ENCODE data around the gene MEGF6. TPM values are rescaled to one million over a fixed set of nuclear protein-coding genes. Genes with fewer than 3 reads are reported as not detected.

The MEGF6 gene
- total RNA-seq, 6 experiments from 2014 or later: 2.2 to 9.6 (median 4.4) TPM

DNA sequence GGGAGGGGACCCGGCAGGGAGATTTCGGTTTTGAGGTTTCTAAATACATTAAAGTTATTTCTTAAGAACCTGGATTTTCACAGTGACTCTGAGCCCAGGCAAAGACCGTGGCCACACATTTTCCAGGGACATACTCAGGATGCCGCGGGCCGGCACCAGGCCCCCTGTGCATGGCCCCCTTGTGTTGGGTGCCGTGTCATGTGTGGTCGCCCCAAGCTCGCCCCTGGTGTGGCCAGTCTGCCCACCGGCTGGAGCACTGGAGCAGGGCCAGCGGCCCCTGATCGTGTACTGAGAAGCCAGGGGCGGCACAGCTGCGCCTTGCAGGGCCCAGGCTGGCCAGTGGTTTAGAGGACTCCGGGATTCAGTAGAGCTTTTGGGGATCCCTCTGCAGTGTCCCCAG is 130.3 kb downstream of the MEGF6 start:
- H3K4me1 ChIP-seq: peaks cover 0 to 15% (median 7%) of the 10 kb centered on the region in 4 donors
- no peaks in the 10 kb centered on the region for H3K9me3 ChIP-seq
- H3K36me3 ChIP-seq: no peaks in the 10 kb centered on the region
- no peaks in the 10 kb centered on the region for H3K27me3 ChIP-seq
- DNase-seq: no peak
- TF ChIP-seq POLR2A (IDR thresholded peaks at IDR 0.05): no peak
- TF ChIP-seq, protein P1, sequence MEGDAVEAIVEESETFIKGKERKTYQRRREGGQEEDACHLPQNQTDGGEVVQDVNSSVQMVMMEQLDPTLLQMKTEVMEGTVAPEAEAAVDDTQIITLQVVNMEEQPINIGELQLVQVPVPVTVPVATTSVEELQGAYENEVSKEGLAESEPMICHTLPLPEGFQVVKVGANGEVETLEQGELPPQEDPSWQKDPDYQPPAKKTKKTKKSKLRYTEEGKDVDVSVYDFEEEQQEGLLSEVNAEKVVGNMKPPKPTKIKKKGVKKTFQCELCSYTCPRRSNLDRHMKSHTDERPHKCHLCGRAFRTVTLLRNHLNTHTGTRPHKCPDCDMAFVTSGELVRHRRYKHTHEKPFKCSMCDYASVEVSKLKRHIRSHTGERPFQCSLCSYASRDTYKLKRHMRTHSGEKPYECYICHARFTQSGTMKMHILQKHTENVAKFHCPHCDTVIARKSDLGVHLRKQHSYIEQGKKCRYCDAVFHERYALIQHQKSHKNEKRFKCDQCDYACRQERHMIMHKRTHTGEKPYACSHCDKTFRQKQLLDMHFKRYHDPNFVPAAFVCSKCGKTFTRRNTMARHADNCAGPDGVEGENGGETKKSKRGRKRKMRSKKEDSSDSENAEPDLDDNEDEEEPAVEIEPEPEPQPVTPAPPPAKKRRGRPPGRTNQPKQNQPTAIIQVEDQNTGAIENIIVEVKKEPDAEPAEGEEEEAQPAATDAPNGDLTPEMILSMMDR (IDR thresholded peaks at IDR 0.05): no peak
- ATAC-seq: no peak
- no peak overlapping the region for H3K27ac ChIP-seq
- H3K4me3 ChIP-seq: no peak overlapping the region
- intact Hi-C loops (cut with DNase I): no loop called here
- WGBS (ENCODE audit: insufficient coverage, low coverage, low lambda C conversion rate, missing lambda C conversion rate): no CpG with 5 or more reads among the region's 15 CpGs

DNA sequence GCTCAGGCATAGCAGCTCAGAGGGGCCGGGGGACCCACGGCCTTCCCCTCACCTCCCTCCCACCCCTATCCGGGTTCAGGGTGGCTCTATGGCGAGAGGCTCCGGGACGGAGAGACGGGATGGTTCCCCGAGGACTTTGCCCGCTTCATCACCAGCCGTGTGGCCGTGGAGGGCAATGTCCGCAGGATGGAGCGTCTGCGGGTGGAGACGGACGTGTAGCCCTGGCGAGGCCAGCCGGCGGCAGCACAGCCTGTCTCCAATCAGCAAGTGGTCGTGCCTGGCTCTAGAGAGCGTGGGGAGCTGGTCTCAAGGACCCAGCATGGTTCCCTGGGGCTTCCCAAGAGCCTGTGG is 131.0 kb downstream of the MEGF6 start:
- 32% methylated on average over 17 of the region's 21 CpGs for WGBS (ENCODE audit: insufficient coverage, low coverage, low lambda C conversion rate, missing lambda C conversion rate)
- Histone ChIP-seq H3K4me1 (peaks cover 0 to 15% (median 7%) of the 10 kb centered on the region in 4 donors), H3K9me3 (no peaks in the 10 kb centered on the region), H3K27me3 (no peaks in the 10 kb centered on the region), H3K36me3 (no peaks in the 10 kb centered on the region), H3K27ac (peak overlapping the region in 2 of 3 donors; percentile 38 to 62), H3K4me3 (no peak overlapping the region)
- DNase-seq (peak; percentile 81 to 82 (median 81)), ATAC-seq (peak; percentile 81 to 88 (median 88))
- intact Hi-C loops (cut with DNase I): no loop called here
- TF ChIP-seq, protein P1 (IDR thresholded peaks at IDR 0.05): no peak
- TF ChIP-seq POLR2A (IDR thresholded peaks at IDR 0.05): peak; percentile 72

DNA sequence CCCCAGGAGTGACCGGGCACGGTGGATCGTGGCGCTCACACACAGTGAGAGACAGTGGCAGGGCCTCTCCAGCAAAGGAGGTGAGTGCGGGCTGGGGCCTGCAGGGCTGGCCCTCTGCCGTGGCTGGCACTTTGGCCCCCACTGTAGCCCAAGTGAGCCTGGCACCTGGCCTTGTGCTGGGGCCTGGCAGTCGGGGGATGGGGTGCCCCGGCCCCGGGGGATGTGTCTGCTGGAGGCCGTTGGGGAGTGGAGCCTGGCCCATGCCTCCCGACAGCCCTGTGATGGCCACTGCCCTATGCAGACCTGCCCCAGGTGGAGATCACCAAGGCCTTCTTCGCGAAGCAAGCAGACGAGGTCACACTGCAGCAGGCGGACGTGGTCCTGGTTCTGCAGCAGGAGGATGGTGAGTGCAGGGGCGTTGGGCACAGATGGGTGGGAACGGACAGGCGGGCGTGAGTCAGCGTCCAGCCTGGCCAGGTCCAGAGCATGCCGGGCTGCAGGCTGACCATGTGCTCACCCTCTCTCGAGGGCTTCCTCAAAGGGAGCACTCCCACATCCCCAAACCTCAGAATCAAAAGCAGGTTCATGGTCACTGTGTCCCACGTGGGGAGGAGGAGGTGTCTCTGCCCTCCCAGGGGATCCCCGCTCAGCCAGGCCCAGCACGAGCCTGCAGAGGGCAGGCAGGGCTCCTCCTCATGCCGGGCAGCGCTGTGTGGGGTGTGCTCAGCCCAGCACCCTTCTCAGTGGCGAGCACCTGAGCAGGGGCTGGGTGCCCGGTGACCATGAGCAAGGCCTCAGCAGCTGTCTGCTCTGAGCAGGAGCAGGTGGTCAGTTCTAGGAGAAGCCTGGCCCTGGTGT is 131.6 kb downstream of the MEGF6 start:
- intact Hi-C loops (cut with DNase I): no loop called here
- H3K9me3 ChIP-seq: no peaks in the 10 kb centered on the region
- no peaks in the 10 kb centered on the region for H3K27me3 ChIP-seq
- TF ChIP-seq POLR2A (IDR thresholded peaks at IDR 0.05): no peak
- TF ChIP-seq, protein P1 (IDR thresholded peaks at IDR 0.05): no peak
- H3K4me1 ChIP-seq: peaks cover 0 to 15% (median 7%) of the 10 kb centered on the region in 4 donors
- no peak overlapping the region for H3K4me3 ChIP-seq
- H3K36me3 ChIP-seq: no peaks in the 10 kb centered on the region
- DNase-seq (no peak), ATAC-seq (peak; percentile 40 to 56 (median 48))
- H3K27ac ChIP-seq: peak overlapping the region in 2 of 3 donors; percentile 38 to 62
- 88% methylated on average over 8 of the region's 30 CpGs for WGBS (ENCODE audit: insufficient coverage, low coverage, low lambda C conversion rate, missing lambda C conversion rate)

DNA sequence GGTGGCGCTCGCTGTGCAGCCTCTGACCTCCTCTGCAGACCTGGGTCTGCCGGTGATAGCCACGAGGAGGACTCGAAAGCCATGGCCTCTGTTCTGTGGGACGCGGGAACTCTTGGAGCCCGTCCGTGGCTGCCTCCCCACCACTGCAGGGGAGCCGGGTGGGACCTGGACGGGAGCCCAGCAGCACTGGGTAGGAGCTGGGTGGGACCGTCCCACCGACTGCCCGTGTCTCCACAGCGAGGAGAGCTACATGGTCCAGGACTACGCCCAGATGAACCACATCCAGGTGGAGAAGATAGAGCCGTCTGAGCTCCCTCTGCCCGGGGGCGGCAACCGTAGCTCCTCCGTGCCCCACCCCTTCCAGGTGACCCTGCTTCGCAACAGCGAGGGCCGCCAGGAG is 133.1 kb downstream of the MEGF6 start:
- H3K36me3 ChIP-seq: no peaks in the 10 kb centered on the region
- H3K9me3 ChIP-seq: no peaks in the 10 kb centered on the region
- H3K27ac ChIP-seq: no peak overlapping the region
- no peak overlapping the region for H3K4me3 ChIP-seq
- ATAC-seq (no peak), DNase-seq (no peak)
- no peak for TF ChIP-seq POLR2A (IDR thresholded peaks at IDR 0.05)
- TF ChIP-seq, protein P1 (IDR thresholded peaks at IDR 0.05): no peak
- WGBS (ENCODE audit: insufficient coverage, low coverage, low lambda C conversion rate, missing lambda C conversion rate): no CpG with 5 or more reads among the region's 24 CpGs
- peaks cover 0 to 15% (median 4%) of the 10 kb centered on the region in 4 donors for H3K4me1 ChIP-seq
- intact Hi-C loops (cut with DNase I): no loop called here
- no peaks in the 10 kb centered on the region for H3K27me3 ChIP-seq

Measured in right lobe of liver (tissue), 6 donors.